ENCODE data around the gene SIRT7.

Gene SIRT7

GRCh38 chr17:81928544-81929252 is 10.7 kb upstream of the SIRT7 start:
- Histone ChIP-seq H3K4me3 (ENCODE audit: low read length) (peak overlapping the region; percentile 65), H3K4me1 (ENCODE audit: insufficient read depth, low read length) (peaks cover 21% of the 10 kb centered on the region), H3K9ac (ENCODE audit: low read depth, low read length) (peak overlapping the region; percentile 66), H3K27me3 (ENCODE audit: insufficient read depth, low read length) (peaks cover 16% of the 10 kb centered on the region), H3K36me3 (ENCODE audit: insufficient read depth, low read length) (peaks cover 7% of the 10 kb centered on the region; the same call in 1 of the 2 replicates), H3K9me3 (ENCODE audit: insufficient read depth, low read depth, low read length) (no peaks in the 10 kb centered on the region), H3K27ac (ENCODE audit: low read depth, low read length) (no peak overlapping the region)
- 22% methylated on average over 44 of the region's 44 CpGs for WGBS

GRCh38 chr17:81927653-81928543 is 9.9 kb upstream of the SIRT7 start, which contains the start of gene MAFG:
Gene MAFG (minus strand): TSS chr17:81927735. CDS start chr17:81923185, 4,550 bp downstream.
- Histone ChIP-seq H3K9me3 (ENCODE audit: insufficient read depth, low read depth, low read length) (no peaks in the 10 kb centered on the region), H3K27me3 (ENCODE audit: insufficient read depth, low read length) (peaks cover 16% of the 10 kb centered on the region), H3K4me1 (ENCODE audit: insufficient read depth, low read length) (peaks cover 26% of the 10 kb centered on the region), H3K36me3 (ENCODE audit: insufficient read depth, low read length) (peaks cover under 1% of the 10 kb centered on the region; the same call in 1 of the 2 replicates), H3K9ac (ENCODE audit: low read depth, low read length) (peak within 1 kb of the TSS; percentile 74), H3K27ac (ENCODE audit: low read depth, low read length) (peak within 1 kb of the TSS; percentile 84), H3K4me3 (ENCODE audit: low read length) (peak within 1 kb of the TSS; percentile 65)
- under 1% methylated on average over 93 of the region's 98 CpGs for WGBS

GRCh38 chr17:81927152-81927652 is 9.2 kb upstream of the SIRT7 start:
- peak overlapping the region; percentile 74 for H3K9ac ChIP-seq (ENCODE audit: low read depth, low read length)
- peaks cover 6% of the 10 kb centered on the region for H3K36me3 ChIP-seq (ENCODE audit: insufficient read depth, low read length)
- H3K4me1 ChIP-seq (ENCODE audit: insufficient read depth, low read length) = peaks cover 26% of the 10 kb centered on the region
- no peaks in the 10 kb centered on the region for H3K9me3 ChIP-seq (ENCODE audit: insufficient read depth, low read depth, low read length)
- WGBS = under 1% methylated on average over 78 of the region's 78 CpGs
- H3K27ac ChIP-seq (ENCODE audit: low read depth, low read length) = peak overlapping the region; percentile 84
- H3K27me3 ChIP-seq (ENCODE audit: insufficient read depth, low read length) = peaks cover 16% of the 10 kb centered on the region
- peak overlapping the region; percentile 65 for H3K4me3 ChIP-seq (ENCODE audit: low read length)

DNA sequence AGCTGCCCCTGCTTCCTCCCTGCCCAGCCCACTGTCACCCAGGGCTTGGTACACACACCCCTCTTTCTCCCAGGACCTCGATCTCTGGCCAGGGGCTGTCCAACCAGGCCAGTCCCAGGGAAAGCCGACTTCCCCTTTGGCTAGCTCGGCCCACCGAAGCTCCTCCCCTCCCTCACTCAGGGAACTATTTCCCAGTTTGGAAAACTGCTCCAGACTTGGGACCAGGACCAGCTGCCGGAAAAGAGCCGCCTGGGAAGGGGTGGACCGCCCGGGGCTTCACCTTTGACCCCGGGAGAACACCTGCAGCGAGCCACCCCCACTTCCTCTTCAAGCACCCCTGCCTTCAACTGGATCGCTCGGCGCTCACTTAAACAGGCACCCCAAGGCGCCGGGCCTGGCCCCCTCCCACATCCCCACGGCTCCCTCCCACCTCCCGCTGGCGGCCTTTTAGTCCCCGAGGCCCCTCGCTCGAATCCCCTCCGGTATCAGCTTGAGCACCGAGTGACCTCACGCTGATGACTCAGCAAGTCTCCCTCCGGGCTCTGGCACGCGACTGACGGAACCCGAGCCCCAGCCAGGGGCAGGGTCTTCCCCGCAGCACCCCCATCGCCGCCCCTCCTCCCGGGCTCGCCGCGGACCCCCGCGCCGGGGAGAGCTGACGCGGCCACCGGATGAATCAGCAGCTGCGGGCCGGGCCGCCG is 8.6 kb upstream of the SIRT7 start:
- Histone ChIP-seq H3K4me3 (ENCODE audit: low read length) (peak overlapping the region; percentile 65), H3K4me1 (ENCODE audit: insufficient read depth, low read length) (peaks cover 26% of the 10 kb centered on the region), H3K9me3 (ENCODE audit: insufficient read depth, low read depth, low read length) (no peaks in the 10 kb centered on the region), H3K9ac (ENCODE audit: low read depth, low read length) (peak overlapping the region; percentile 74), H3K27ac (ENCODE audit: low read depth, low read length) (peak overlapping the region; percentile 84), H3K27me3 (ENCODE audit: insufficient read depth, low read length) (peaks cover 16% of the 10 kb centered on the region), H3K36me3 (ENCODE audit: insufficient read depth, low read length) (peaks cover 12% of the 10 kb centered on the region)
- WGBS = 1% methylated on average over 46 of the region's 46 CpGs

- 70% methylated on average over 9 of the region's 10 CpGs for WGBS
- peak overlapping the region; percentile 65 for H3K4me3 ChIP-seq (ENCODE audit: low read length)
- H3K27ac ChIP-seq (ENCODE audit: low read depth, low read length) = peak overlapping the region; percentile 84; the same call in 1 of the 2 replicates
Measured at GRCh38 chr17:81925860-81926450, 8.0 kb upstream of the SIRT7 start.

DNA sequence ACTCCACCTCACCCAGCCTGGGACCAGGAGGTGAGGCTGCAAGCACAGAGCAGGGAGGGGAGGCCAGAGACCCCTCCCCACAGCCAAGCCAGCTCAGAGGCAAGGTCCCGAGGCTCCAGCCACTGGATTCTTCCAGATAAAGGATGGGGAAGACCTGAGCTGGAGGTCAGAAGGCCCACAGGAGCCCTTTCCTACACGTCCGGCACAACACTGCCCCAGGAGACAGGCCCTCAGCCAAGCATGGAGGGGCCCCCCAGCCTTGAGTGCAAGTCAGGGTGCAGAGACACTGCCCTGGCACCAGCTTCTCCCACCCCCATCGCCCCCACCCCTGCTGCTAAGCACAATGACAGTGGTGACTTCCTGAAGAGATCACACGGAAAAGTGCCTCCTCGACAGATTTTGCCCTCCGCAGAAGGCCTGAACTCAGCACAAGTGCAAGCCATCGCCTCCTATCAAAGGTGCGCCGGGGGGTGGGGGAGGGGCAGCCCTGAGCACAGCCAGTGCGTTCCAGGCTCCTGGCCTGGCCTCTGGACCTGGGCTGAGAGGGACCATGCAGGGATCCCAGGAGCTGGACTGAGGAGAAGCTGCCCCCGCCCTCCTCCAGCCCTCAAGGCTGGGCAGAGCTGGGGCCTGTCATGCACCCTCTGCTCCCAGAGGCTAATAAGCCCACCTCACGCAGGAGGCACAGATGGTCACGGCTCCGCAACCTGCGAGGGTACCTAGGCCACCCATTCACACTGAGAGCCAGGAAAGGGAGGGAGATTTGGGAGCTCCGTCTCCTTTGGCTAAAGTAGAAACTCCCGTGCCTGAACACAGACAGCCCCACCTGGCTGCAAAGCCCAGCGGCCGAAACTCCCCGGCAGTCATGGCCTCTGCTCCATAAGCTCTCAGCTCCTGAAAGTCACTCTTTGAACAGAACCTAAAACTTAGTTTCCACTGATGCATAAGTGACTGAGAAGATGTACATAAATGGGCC is 6.9 kb upstream of the SIRT7 start:
- H3K9ac ChIP-seq (ENCODE audit: low read depth, low read length) = peak overlapping the region; percentile 82
- peak overlapping the region; percentile 96 for H3K27ac ChIP-seq (ENCODE audit: low read depth, low read length)
- peaks cover 16% of the 10 kb centered on the region for H3K27me3 ChIP-seq (ENCODE audit: insufficient read depth, low read length)
- WGBS = 48% methylated on average over 21 of the region's 21 CpGs
- peaks cover 30% of the 10 kb centered on the region for H3K36me3 ChIP-seq (ENCODE audit: insufficient read depth, low read length)
- peaks cover 26% of the 10 kb centered on the region for H3K4me1 ChIP-seq (ENCODE audit: insufficient read depth, low read length)
- H3K4me3 ChIP-seq (ENCODE audit: low read length) = peak overlapping the region; percentile 42
- H3K9me3 ChIP-seq (ENCODE audit: insufficient read depth, low read depth, low read length) = no peaks in the 10 kb centered on the region

More at GRCh38 chr17:81925860-81926450, 8.0 kb upstream of the SIRT7 start:
- Histone ChIP-seq H3K4me1 (ENCODE audit: insufficient read depth, low read length) (peaks cover 26% of the 10 kb centered on the region), H3K36me3 (ENCODE audit: insufficient read depth, low read length) (peaks cover 19% of the 10 kb centered on the region), H3K27me3 (ENCODE audit: insufficient read depth, low read length) (peaks cover 16% of the 10 kb centered on the region), H3K9ac (ENCODE audit: low read depth, low read length) (peak overlapping the region; percentile 74), H3K9me3 (ENCODE audit: insufficient read depth, low read depth, low read length) (no peaks in the 10 kb centered on the region)

GRCh38 chr17:81923302-81924260 is 5.6 kb upstream of the SIRT7 start:
- WGBS = 19% methylated on average over 32 of the region's 32 CpGs
- peaks cover 26% of the 10 kb centered on the region for H3K4me1 ChIP-seq (ENCODE audit: insufficient read depth, low read length)
- peaks cover 38% of the 10 kb centered on the region for H3K36me3 ChIP-seq (ENCODE audit: insufficient read depth, low read length)
- H3K27me3 ChIP-seq (ENCODE audit: insufficient read depth, low read length) = peaks cover 5% of the 10 kb centered on the region
- peak overlapping the region; percentile 42 for H3K4me3 ChIP-seq (ENCODE audit: low read length)
- peak overlapping the region; percentile 82 for H3K9ac ChIP-seq (ENCODE audit: low read depth, low read length)
- H3K27ac ChIP-seq (ENCODE audit: low read depth, low read length) = peak overlapping the region; percentile 96
- H3K9me3 ChIP-seq (ENCODE audit: insufficient read depth, low read depth, low read length) = no peaks in the 10 kb centered on the region

DNA sequence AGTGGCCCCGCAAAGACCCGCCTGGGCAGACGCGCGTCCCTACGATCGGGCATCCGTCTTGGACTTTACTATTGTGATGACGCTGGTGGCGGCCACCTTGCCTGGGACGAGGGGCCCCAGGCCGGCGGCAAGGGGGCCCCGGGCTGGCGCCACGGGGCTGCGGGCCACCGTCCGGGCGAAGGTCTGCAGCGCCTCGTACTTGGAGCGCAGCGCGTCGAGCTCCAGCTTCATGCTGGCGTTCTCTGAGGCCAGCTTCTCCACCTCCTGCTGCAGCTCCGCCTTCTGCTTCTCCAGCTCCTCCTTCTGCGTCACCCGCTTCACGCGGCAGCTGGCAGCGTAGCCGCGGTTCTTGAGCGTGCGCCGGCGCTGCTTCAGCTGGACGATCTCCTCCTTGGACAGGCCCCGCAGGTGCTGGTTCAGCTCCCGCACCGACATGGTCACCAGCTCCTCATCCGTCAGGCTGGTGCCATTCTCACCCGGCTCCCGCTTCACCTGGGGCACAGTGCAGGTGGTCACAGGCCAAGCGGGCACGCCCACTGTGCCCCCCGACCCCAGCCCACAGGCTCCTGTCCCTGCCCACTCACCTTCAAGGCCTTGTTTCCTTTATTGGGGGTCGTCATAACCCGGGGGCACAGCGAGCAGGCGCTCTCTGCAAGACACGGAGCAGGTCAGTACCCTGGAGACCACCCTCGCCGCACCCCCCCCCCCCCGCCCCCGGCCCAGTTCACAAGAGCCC is 4.8 kb upstream of the SIRT7 start:
- 89% methylated on average over 56 of the region's 58 CpGs for WGBS
- peak overlapping the region; percentile 82; the same call in 1 of the 2 replicates for H3K9ac ChIP-seq (ENCODE audit: low read depth, low read length)
- peak overlapping the region; percentile 96 for H3K27ac ChIP-seq (ENCODE audit: low read depth, low read length)
- peaks cover 26% of the 10 kb centered on the region for H3K4me1 ChIP-seq (ENCODE audit: insufficient read depth, low read length)
- H3K36me3 ChIP-seq (ENCODE audit: insufficient read depth, low read length) = peaks cover 38% of the 10 kb centered on the region
- peak overlapping the region; percentile 42 for H3K4me3 ChIP-seq (ENCODE audit: low read length)
- no peaks in the 10 kb centered on the region for H3K27me3 ChIP-seq (ENCODE audit: insufficient read depth, low read length)
- no peaks in the 10 kb centered on the region for H3K9me3 ChIP-seq (ENCODE audit: insufficient read depth, low read depth, low read length)
